OCI-M2 (cell line): ENCODE data around the gene NRCAM.

Experiments used
- DNase-seq: peaks from one replicate; lab custom pipeline; 2025; ENCODE audit not compliant: unreplicated experiment; lab: John Stamatoyannopoulos, UW

NRCAM gene

DNA sequence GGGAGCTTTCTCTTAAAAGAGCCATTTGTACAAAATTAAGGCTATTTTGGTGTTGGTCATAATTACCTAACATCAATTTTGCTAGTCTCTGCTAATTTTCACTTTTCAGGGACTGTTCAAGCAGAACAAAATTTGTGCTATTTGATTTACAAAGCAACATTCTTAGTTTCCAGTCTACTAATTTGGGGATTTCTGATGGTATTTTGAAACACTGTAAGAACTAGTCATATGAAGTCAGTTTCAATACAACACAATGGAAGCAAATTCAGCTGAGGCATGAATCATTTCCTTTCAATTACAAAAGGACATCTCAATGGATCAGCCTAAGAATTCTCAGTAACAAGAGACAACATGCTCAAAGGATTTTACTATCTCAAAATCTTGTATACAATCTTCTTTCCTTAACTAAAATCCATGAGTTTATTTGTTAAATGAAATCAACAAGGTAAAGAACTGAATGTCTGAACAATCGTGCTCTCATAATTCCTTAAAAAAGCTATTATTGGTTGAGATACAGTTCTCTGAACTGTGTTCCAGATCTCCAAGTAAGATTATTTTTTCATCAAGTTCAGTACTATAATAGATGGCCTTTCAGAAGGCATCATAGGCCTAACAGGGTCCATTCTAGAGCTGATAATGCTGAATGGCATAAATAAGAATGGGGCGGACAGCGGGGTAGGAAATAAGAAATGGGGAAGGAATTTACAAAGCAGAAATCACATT, 144.6 kb downstream of the NRCAM start:
- no peak for DNase-seq

DNA sequence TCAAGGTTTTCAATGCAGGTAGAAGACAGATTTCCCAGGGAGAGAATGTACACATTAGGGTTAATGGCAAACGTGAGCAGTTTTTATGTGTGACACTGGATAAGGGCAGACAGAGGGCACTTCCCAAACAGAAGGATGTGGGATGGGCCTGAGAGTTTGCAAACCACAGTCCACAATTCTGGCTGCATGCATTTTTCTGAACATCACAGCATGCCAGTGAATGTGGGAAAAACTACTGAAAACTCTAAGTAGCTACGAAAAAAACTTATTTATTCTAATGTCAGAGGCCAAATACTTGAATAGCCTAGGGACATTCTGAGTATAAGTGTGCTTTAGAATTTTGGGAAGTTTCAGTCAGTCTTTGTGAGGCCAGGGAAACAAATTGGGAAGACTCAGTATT, 145.9 kb downstream of the NRCAM start:
- DNase-seq, result no peak

DNA sequence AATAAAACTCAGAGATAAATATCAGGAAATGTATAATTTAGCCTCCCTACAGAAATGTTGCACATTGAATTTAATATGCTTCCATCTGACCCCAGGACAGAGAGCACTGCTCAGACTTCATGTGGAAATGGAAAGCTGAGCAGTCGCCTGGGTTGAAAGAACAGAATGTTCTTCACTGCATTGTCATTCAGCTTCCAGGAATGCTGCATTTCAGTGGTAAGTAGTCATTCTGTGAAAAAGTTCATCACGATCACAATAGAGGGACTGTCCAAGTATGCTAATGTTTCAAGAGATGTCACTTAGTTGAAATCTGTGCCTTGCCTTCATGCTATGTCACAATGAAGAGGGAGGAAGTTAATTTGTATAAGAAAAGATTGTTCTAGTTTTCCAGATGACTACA, 147.3 kb downstream of the NRCAM start:
- no peak for DNase-seq

DNA sequence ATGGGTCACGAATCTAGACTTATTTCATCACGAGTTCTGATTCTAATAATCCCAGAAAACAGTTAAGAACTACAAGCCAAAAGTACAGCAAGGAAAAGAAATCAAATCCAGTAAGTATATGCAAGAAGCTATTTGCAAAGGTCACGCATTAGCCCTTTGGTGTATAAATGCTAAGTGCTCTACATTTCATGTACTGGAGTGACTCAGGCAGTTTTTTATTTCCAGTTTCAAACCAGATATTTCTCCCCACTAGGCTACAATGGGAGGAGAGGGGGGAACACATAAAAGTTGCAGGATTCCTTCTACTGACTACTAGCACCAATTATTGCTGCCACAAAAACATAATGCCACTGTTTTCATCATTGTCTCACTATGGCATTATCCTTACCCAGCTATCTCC, 148.0 kb downstream of the NRCAM start:
- DNase-seq, result no peak

DNA sequence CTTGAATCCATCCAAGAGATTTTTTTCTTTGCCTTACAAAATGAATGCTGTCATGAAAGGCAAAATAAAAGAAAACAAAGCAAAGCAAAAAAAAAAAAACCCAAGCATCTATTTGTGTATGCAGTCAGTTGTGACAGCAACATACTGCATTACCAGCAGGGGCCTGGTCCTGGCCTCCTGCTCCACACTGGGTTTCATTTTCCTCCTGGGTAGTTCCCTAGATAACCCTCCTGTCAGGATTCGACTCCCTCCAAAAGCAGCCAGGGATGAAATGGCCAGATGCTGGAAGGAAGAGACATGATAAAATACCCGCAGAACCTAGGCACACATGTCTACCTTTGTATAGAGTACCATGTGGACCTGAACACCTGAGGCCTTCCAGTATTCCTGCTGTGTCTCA, 148.6 kb downstream of the NRCAM start:
- DNase-seq, result no peak

DNA sequence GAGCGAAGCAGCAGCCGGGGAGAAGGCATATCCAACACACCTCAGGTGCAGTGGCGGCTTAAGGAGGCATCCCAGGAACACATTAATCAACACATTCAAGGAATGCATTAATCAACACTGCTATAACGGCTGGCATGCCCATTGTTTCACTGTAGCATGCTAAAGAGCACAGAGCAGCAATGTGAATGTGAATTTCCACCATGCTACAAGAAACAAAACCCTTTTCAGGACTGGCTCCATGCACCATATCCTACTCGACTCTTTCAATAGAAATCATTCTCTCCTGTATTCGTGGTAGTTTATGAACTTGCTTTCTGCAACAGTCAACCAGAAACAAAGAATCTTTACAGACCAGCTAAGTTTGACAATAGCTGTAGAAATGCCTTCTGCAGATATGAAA, 149.0 kb downstream of the NRCAM start:
- DNase-seq, result no peak

DNA sequence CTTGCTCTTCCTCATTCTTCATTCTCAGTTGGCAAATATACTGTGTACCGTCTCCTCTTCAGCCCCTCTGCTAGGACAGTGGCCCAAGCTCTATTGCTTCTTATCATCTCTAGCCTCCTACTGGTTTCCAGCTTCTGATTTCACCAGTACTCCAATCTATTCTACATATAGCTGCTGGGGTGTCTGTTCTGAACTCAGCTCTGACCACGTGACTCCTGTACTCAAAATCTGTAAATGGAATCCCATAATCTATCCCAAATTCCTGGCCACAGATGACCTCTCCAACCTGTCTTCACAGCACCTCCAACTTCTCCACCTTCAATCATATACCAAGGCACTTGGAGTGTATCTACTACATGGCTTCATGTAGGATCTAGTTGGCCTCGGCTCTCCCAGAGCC, 152.9 kb downstream of the NRCAM start:
- DNase-seq, result no peak

DNA sequence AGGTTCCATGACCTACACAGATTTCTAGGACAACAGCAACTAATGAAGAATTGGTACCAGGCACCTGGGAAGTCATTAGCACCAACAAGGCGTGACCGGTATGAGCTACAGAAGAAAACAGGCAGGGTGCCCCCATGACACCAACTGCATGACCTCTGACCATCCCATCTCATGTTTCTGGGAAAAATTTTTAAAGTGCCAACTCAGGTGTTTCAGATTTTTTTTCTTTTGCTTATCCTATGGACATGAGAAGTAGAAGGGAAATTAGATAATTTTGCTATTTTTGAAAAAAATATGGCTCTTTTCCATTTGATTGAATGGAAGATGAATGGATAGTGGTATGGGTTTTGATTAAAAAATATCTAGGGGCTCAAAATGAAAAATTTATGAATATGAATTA, 154.8 kb downstream of the NRCAM start:
- no peak for DNase-seq

DNA sequence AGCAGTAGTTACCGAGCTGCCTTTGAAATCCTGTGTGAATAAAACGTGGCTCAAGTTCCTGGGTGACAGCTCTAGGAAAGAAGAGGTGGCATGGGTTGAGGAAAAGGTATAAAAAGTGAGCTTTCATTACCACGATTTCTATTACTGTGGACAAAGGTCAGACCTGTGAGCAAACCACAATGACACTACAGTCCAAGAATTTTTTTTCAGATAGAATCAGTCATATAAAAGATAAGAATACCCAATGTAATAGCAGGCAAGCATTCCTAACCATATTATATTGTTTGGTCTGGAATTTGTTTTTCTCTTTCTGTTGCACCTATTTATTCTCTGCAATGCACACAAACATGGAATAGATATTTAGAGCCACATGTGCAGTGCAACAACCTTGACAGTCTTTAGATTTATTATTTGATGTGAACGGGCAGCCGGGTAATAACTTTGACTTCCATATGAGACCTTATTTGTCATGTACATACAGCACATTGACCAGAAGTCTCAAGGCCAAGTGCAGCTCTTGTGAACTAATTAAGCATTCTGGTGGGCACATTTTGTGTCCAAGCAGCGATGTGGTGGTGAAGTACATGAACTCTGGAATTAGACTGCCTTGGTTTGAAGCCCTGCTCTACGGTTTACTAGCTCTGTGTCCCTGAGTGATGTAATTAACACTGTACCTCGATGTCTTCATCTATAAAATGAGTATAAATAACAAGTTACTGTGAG, 156.8 kb downstream of the NRCAM start:
- no peak for DNase-seq

DNA sequence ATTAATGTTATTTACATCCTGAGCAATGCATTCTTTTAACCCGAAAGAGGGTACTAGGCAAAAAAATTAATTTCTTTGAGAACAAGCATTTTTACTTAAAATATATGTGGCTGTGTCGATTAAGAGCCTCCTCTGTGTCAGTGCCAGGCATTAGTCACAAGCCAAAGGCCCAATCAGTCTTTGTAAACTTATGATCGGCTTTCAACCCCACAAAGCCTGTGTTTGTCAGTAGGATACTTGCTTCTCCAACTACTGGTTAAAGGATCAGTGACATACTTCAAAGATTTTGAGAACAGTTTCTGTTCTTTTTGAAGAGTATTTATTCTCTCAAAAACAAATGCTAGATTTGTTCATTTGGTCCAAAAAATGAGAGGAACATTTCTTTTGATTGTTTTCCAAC, 159.3 kb downstream of the NRCAM start:
- no peak for DNase-seq

DNA sequence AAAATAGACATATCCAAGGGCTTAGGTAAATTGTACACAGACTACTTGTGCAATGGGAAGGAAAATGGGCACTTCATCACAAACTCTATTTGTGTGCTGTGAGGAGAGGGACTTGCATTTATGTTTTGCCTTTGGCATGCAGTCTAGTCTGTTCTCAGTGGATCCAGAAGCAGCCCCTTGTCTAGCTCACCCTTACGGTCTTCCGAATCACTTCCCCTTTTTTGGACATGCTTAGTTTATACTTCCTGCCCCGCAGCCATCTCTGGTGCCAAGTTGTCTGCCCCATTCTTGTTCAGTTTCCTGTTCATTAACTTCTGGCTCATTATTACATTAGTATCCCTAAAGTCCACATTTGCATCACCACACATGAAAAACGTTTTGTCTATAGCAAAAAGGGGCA, 161.6 kb downstream of the NRCAM start:
- no peak for DNase-seq

DNA sequence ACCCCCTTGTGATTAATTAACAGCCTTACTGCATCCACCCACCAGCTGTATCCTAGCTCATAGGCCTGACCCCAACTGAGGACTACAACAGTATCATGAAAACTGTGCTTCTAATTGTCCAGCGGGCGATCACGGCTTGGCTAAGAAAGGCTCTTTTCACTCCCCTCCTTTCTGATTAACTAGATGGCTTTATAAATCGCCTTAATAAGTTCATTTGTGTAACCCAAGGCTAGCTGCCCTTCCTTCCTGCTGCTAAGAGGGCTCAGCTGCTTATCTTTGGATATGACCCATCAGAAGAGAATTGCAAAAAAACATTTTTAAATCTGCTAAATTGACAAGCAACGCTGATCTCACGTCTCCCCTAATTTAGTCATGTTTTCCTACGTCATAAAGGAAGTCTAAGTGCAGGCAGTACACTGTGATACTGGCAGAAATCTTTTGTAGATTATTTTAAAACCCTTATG, 163.1 kb downstream of the NRCAM start:
- no peak for DNase-seq

DNA sequence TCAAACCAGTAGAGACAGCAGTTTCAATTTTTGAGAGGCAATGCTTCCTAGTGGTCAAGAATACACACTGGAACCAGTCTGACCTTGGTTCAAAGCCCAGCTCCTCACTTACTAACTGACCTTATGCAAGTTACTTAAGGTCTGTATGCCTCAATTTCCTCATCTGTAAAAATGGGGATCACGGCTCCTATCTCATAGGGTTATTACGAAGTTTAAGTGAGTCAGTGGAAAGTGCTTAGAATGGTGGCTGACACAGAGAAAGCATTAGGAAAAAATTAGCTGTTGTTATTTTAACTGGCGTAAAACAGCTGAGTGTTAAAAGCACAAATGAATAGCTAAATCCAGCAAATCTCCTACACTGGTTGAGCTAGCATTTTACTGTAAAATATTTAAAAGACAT, 163.7 kb downstream of the NRCAM start:
- DNase-seq, result no peak

DNA sequence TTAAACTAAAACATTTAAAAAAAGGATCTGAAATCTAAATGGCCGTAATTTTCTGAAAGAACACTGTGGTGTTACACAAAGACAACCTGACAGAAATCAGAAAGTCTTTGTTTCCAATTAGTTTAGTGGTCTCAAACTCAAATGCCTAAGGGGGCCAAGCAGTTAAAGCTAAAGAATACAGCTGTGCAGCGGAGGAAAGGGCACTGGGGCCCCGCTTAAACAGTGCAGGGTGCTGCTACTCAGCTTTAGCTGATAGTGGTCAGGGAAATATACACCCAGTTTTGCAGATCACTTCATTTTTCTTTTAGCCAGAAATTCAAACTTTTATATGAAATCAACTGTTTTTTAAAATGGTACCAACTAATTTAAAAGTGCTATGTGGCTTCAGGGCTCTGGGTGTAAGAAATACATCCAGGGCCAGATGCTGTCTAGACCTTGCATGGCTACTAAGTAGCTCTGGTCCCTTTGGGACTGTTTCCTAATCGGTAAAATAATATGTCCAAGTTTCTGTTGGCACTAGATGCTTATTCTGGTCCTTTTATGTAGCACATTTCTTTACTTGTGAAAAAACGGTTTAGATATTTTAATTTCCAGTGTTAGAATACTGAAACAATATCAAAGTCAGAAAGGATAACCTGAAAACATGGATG, 164.3 kb downstream of the NRCAM start:
- DNase-seq, result no peak

DNA sequence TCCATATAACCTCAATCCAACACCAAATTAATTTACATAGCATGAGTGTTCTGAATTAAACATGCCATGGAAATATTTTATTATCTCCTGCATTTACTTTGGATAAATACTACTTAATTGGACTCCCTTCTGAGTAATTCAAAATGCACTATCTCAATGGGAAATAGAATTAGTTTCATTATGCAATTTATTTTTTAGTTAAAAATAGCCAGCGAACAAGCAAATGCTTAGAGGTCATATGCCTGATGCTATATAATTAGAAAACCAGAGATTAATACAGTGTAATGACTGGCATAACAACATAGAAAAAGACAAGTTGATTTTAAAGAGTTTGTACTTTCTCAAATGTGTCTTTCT, 165.1 kb downstream of the NRCAM start:
- no peak for DNase-seq

DNA sequence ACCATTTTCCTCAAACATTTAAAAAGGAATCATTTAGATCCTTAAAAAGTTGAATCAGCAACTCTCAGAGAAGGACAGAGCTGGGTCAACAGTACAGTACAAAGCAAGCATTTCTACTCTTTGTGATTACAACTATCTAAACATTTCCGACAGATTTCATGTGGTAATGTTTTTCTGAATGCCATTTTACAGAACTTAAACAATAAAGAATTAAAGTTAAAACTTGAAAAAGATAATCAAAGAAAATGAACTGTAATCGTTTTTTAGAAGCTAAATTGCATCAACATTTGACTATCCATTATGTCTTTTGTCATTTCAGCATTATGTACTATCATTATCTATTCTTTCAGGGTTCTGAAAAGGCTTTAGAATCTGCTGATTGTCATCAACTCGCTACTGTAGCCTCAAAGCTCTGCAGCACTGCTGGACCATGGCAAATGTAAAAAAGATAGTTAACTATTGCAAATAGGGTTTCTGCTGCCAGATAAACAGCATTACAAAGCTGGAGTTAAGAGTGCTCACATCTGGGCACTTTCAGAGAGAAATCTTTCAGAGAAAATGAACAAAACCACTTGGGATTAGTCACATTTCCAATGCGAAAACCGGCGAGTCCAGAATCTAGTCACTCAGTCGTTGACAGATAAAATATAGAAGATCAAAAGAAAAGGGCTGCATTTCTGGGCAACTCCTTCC, 165.6 kb downstream of the NRCAM start:
- no peak for DNase-seq

DNA sequence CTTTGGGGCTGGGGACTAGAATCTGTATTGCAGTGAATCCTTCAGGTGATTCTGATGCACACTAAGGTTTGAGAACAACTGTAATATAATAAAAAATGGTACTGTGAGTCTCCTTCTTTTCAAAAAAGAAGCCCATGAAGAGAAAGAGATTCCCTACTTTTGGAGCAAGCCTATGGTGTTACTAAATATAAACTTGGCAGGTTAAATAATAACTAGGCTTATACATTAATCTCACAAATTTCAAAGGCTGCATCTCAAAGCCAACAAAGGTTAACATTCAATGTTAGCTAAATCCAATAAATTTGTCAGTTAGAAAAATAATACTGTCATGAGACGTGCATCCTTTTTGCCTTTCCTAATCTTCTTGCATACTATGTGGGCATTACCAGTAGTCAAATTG, 166.4 kb downstream of the NRCAM start:
- DNase-seq, result no peak

DNA sequence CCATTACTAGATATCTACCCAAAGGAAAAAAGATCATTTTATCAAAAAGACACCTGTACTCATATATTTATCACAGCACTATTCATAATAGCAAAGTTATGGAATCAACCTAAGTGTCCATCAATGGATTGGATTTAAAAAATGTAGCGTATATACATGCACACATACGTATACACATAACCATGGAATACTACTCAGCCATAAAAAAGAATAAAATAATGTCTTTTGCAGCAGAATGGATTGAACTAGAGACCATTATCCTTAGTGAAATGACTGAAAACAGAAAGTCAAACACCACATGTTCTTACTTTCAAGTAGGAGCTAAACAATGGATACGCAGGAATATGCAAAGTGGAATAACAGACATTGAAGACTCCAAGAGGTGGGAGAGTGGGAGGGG, 168.4 kb downstream of the NRCAM start:
- DNase-seq, result no peak

DNA sequence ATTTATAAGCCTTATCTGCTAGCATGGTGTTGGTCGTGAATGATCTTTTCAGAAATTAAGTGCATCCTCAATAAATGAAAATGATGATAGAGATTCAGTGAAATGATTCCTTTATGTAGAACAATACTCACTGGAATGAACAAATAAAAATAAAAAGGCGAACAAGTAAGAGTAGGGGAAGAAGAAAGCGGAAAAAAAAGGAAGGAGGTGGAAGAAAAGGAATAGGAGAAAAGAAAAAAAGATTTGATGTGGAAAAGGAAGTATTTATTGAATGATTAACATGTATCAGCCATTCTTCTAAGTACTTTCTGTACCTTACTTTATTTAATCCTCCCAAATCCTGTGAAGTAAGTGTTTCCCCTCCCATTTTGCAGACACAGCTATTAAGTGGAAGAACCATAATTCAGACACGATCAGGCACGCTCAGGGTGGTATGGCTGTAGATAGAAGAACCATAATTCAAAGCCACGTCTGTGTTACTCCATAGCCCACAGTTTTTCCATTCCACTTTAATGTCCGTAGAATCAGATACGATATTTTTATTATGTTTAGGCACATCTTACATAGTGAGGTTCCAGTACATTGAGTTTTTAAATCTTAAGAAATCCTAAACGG, 169.8 kb downstream of the NRCAM start:
- DNase-seq, result no peak

DNA sequence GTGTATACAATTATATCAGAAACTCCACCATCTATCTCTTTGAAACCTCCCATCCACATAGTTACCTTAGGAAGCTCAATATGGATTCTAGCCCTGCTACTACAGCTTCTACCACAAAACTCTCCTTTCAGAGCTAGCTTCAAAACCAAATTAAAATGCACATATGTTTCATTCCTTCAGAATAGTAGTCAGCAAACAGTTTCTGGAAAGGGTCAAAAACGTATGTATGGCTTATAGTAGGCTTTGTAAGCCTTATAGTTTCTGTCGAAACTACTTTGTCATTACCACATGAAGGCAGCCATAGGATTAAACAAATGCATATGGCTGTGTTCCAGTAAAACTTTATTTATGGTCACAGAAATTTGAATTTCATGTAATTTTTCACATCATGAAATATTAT, 170.5 kb downstream of the NRCAM start:
- no peak for DNase-seq

DNA sequence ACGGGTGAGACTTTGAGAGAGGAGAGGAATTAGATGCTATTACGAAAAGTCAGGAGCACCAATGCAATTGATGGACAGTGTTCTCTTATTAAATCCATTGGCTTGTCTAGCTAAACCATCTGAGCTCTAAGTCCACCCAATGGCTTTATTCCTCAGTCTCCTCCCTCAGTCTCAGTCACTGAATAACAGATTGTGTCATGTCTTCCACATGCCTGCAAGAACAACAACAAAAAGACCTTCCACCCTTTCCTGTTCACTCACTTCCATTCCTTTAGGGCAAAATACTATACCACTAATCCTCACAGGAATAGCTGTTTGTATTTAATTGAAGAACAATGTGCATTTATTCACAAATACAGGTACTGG, 171.2 kb downstream of the NRCAM start:
- no peak for DNase-seq
